GM23338 (cell line): Measurements from ENCODE around the gene CPTP. TPM values are rescaled to one million over a fixed set of nuclear protein-coding genes. Genes with fewer than 3 reads are reported as not detected.
A peak's percentile ranks its signal among the peaks of the same experiment; 100 is the strongest.

Source experiments
- ATAC-seq: fragments of 200-7000 bp; cut with Tn5 transposase; 3 replicates; pipeline ENCODE4 v1.9.1; 2020
- DNase-seq: peaks from one replicate; pipeline ENCODE4 v3.0.0-alpha.2; 2015; ENCODE audit warnings: low spot score
- H2AFZ ChIP-seq: fragments of 200-600 bp; sonication (generic); 2 replicates; pipeline ENCODE4 v1.8.0; 2016; ENCODE audit warnings: antibody characterized with exemption, mild to moderate bottlenecking, moderate library complexity
- H3F3A ChIP-seq: fragments of 200-600 bp; sonication (generic); replicated peaks from 2 replicates; pipeline ENCODE4 v1.8.0; 2017; ENCODE audit warnings: antibody characterized with exemption, mixed run types, low read depth
- H3K27ac ChIP-seq: fragments of 200-600 bp; sonication (generic); 2 replicates; pipeline ENCODE4 v1.6.1; 2016; ENCODE audit warnings: low read depth
- H3K27me3 ChIP-seq: fragments of 200-600 bp; sonication (generic); 2 replicates; pipeline ENCODE4 v1.8.0; 2016; ENCODE audit warnings: mild to moderate bottlenecking, mixed run types, moderate library complexity; ENCODE audit not compliant: insufficient read depth
- H3K36me3 ChIP-seq: fragments of 200-600 bp; sonication (generic); 2 replicates; pipeline ENCODE4 v1.8.0; 2016; ENCODE audit warnings: mild to moderate bottlenecking; ENCODE audit not compliant: insufficient read depth
- H3K4me1 ChIP-seq: fragments of 200-600 bp; sonication (generic); 2 replicates; pipeline ENCODE4 v1.8.0; 2016; ENCODE audit warnings: mild to moderate bottlenecking, moderate library complexity; ENCODE audit not compliant: insufficient read depth
- H3K4me2 ChIP-seq: fragments of 200-600 bp; sonication (generic); 2 replicates; pipeline ENCODE4 v1.7.1; 2017; ENCODE audit warnings: mixed run types
- H3K4me3 ChIP-seq: fragments of 200-600 bp; sonication (generic); 2 replicates; pipeline ENCODE4 v1.6.1; 2016; ENCODE audit warnings: mixed run types
- H3K79me2 ChIP-seq: fragments of 200-600 bp; sonication (generic); replicated peaks from 2 replicates; pipeline ENCODE4 v1.8.0; 2017; ENCODE audit warnings: mild to moderate bottlenecking; ENCODE audit not compliant: insufficient read depth
- H3K9me2 ChIP-seq: fragments of 200-600 bp; sonication (generic); 2 replicates; pipeline ENCODE4 v1.8.0; 2017; ENCODE audit not compliant: insufficient read depth
- H4K20me1 ChIP-seq: fragments of 200-600 bp; sonication (generic); replicated peaks from 2 replicates; pipeline ENCODE4 v1.8.0; 2017; ENCODE audit warnings: mild to moderate bottlenecking; ENCODE audit not compliant: insufficient read depth
- H3K27ac Mint-ChIP-seq: 2 replicates; pipeline ENCODE4 v1.8.0; 2020; ENCODE audit warnings: inconsistent platforms, mild to moderate bottlenecking, moderate library complexity, mixed read lengths
- H3K27me3 Mint-ChIP-seq: 3 replicates; pipeline ENCODE4 v1.8.0; 2022; ENCODE audit warnings: low read depth, mild to moderate bottlenecking, moderate library complexity, mixed read lengths, inconsistent platforms; ENCODE audit not compliant: insufficient read depth, poor library complexity
- H3K36me3 Mint-ChIP-seq: 3 replicates; pipeline ENCODE4 v1.8.0; 2021; ENCODE audit warnings: low read depth, mild to moderate bottlenecking, inconsistent platforms, moderate library complexity, mixed read lengths
- H3K4me1 Mint-ChIP-seq: 3 replicates; pipeline ENCODE4 v1.8.0; 2020; ENCODE audit warnings: mild to moderate bottlenecking, inconsistent platforms, mixed read lengths
- H3K4me3 Mint-ChIP-seq: 3 replicates; pipeline ENCODE4 v1.8.0; 2021; ENCODE audit warnings: moderate library complexity, mild to moderate bottlenecking, inconsistent platforms, mixed read lengths
- H3K9me3 Mint-ChIP-seq: 3 replicates; pipeline ENCODE4 v1.8.0; 2020; ENCODE audit warnings: moderate library complexity, mild to moderate bottlenecking, inconsistent platforms, mixed read lengths
- CREB1 ChIP-seq: fragments of 250-450 bp; sonication (Bioruptor Pico); IDR thresholded peaks from 2 replicates; pipeline ENCODE4 v1.5.0; 2020; ENCODE audit warnings: low read depth, mild to moderate bottlenecking, moderate library complexity
- CTCF ChIP-seq, 2 experiments: fragments of 200-600 bp in 1 of 2; sonication (generic) in 1 of 2; conservative IDR thresholded peaks; 2 replicates each; pipeline versions ENCODE4 v1.5.1 to v1.6.1; 2016 to 2017; ENCODE audit warnings: antibody characterized with exemption in 2 of 2, low read depth in 2 of 2, mild to moderate bottlenecking in 2 of 2, moderate library complexity in 1 of 2
- ETS1 ChIP-seq: IDR thresholded peaks from 2 replicates; pipeline ENCODE4 v1.6.1; 2016; ENCODE audit warnings: antibody characterized with exemption
- EZH2phosphoT487 ChIP-seq: fragments of 200-600 bp; sonication (generic); IDR thresholded peaks from one replicate; pipeline ENCODE4 v1.8.1; 2018; ENCODE audit warnings: antibody characterized with exemption; ENCODE audit not compliant: unreplicated experiment
- REST ChIP-seq: IDR thresholded peaks from one replicate; pipeline ENCODE4 v1.6.1; 2018; ENCODE audit warnings: antibody characterized with exemption; ENCODE audit not compliant: unreplicated experiment
- ZNF462 ChIP-seq: fragments of 250-450 bp; sonication (Bioruptor Pico); IDR thresholded peaks from 2 replicates; pipeline ENCODE4 v1.5.0; 2020; ENCODE audit warnings: mild to moderate bottlenecking, moderate library complexity
- polyA plus RNA-seq: library from polyadenylated mRNA; unstranded; fragments of >200 nt; fragmentation: Nextera tagmentation; extraction: Ambion mirVana; gene quantifications from 2 replicates; pipeline ENCODE4 v1.2.1, GENCODE V29; 2016
- total RNA-seq: library from RNA; depleted of rRNA; stranded (reverse); fragments of >200 nt; shearing (Covaris generic); gene quantifications from 2 replicates; pipeline ENCODE4 v1.2.3, GENCODE V29; 2014

The CPTP gene
- total and polyA plus RNA-seq, 2 experiments from 2014 or later: 8.1 to 13.5 TPM

- no peak for TF ChIP-seq REST
- no peak for TF ChIP-seq EZH2phosphoT487
- TF ChIP-seq ETS1: no peak
- no peak for TF ChIP-seq CREB1 (CRISPR knock-in tag)
- TF ChIP-seq CTCF (conservative IDR thresholded peaks at IDR 0.05; ENCODE audit: low read depth in 2 of 2): no peak
Observed at GRCh38 chr1:1371364-1371745, 46.8 kb downstream of the CPTP start (continued).

GRCh38 chr1:1371746-1372711, 47.4 kb downstream of the CPTP start:
- Mint-ChIP-seq H3K9me3 (no peaks in the 10 kb centered on the region; the same call in 1 of the 3 replicates), H3K4me1 (peaks cover 7% of the 10 kb centered on the region), H3K36me3 (peaks cover 9% of the 10 kb centered on the region; the same call in 2 of the 3 replicates), H3K27me3 (peaks cover 11% of the 10 kb centered on the region), H3K27ac (no peak overlapping the region), H3K4me3 (peak overlapping the region; percentile 52; the same call in 2 of the 3 replicates)
- H3K4me3 ChIP-seq: no peak overlapping the region
- peak; percentile 86 for DNase-seq
- peaks cover 12% of the 10 kb centered on the region for H4K20me1 ChIP-seq
- peaks cover 21% of the 10 kb centered on the region for H3K79me2 ChIP-seq
- H3K9me2 ChIP-seq: no peaks in the 10 kb centered on the region
- ATAC-seq: peak; percentile 63
- H3K27me3 ChIP-seq: no peaks in the 10 kb centered on the region
- peaks cover 22% of the 10 kb centered on the region for H3F3A ChIP-seq
- peak overlapping the region; percentile 38; the same call in 1 of the 2 replicates for H3K4me2 ChIP-seq
- H3K4me1 ChIP-seq: peaks cover 9% of the 10 kb centered on the region
- H3K36me3 ChIP-seq: no peaks in the 10 kb centered on the region
- H2AFZ ChIP-seq: no peak overlapping the region
- peak overlapping the region; percentile 83; the same call in 1 of the 2 replicates for H3K27ac ChIP-seq
- peak; percentile 74 to 87 for TF ChIP-seq CTCF (conservative IDR thresholded peaks at IDR 0.05; ENCODE audit: low read depth in 2 of 2)
- TF ChIP-seq ZNF462 (CRISPR knock-in tag): no peak
